HG03066 (cell line): Measurements from ENCODE around the gene KRT72.

ENCODE experiments used
- ATAC-seq: cut with Tn5 transposase; IDR thresholded peaks from one replicate; pipeline ENCODE4 v1.9.1; 2021; ENCODE audit warnings: low read depth; ENCODE audit not compliant: unreplicated experiment

KRT72 gene

GRCh38 chr12:52600941-52601481, at the start of gene KRT72:
Gene KRT72 (minus strand): TSS chr12:52601463. CDS start chr12:52601452, 11 bp downstream.
- ATAC-seq = no peak

GRCh38 chr12:52650520-52651081, 49.3 kb upstream of the KRT72 start:
- no peak for ATAC-seq

GRCh38 chr12:52649066-52649465, 47.8 kb upstream of the KRT72 start:
- ATAC-seq = no peak

- no peak for ATAC-seq
Measured at GRCh38 chr12:52648012-52648550, 46.8 kb upstream of the KRT72 start.

- ATAC-seq = no peak
Measured at GRCh38 chr12:52647601-52648000, 46.3 kb upstream of the KRT72 start.

- ATAC-seq = no peak
Measured at GRCh38 chr12:52646613-52647012, 45.4 kb upstream of the KRT72 start.

- no peak for ATAC-seq
Measured at GRCh38 chr12:52645982-52646381, 44.7 kb upstream of the KRT72 start.

GRCh38 chr12:52645120-52645761, 44.0 kb upstream of the KRT72 start:
- no peak for ATAC-seq

GRCh38 chr12:52644078-52644415, 42.8 kb upstream of the KRT72 start:
- ATAC-seq = no peak

- ATAC-seq = no peak
Measured at GRCh38 chr12:52643233-52644077, 42.2 kb upstream of the KRT72 start.

GRCh38 chr12:52641468-52641867, 40.2 kb upstream of the KRT72 start:
- ATAC-seq = no peak

- ATAC-seq = no peak
Measured at GRCh38 chr12:52637299-52637698, 36.0 kb upstream of the KRT72 start.

- no peak for ATAC-seq
Measured at GRCh38 chr12:52636592-52637258, 35.5 kb upstream of the KRT72 start.

- no peak for ATAC-seq
Measured at GRCh38 chr12:52636189-52636588, 34.9 kb upstream of the KRT72 start.

GRCh38 chr12:52634266-52635056, 33.2 kb upstream of the KRT72 start:
- ATAC-seq = no peak

- ATAC-seq = no peak
Measured at GRCh38 chr12:52633383-52633782, 32.1 kb upstream of the KRT72 start.

GRCh38 chr12:52632656-52633055, 31.4 kb upstream of the KRT72 start:
- ATAC-seq = no peak

- ATAC-seq = no peak
Measured at GRCh38 chr12:52631676-52632459, 30.6 kb upstream of the KRT72 start.

GRCh38 chr12:52631264-52631663, 30.0 kb upstream of the KRT72 start:
- ATAC-seq = no peak
